CD4-positive, CD25-positive, alpha-beta regulatory T cell (primary cell): Measurements from ENCODE around the gene ERMARD. TPM values are rescaled to one million over a fixed set of nuclear protein-coding genes. Genes with fewer than 3 reads are reported as not detected.

Experiments
- ATAC-seq, 2 donors: fragments of 150-1000 bp; cut with Tn5 transposase; one replicate each; pipeline ENCODE4 v1.10.0; 2021; ENCODE audit warnings: low read depth in 2 of 2, moderate number of reproducible peaks in 2 of 2, moderate library complexity in 1 of 2
- DNase-seq, 3 donors: peaks; one replicate each; pipeline versions ENCODE4 v3.0.0 to v3.0.0-alpha.2; 2012 to 2022; ENCODE audit warnings: mixed read lengths in 1 of 3
- H3K27ac ChIP-seq: one replicate; pipeline ENCODE4 v1.7.0; 2013; ENCODE audit warnings: mild to moderate bottlenecking, low read length; ENCODE audit not compliant: insufficient read depth, poor library complexity, severe bottlenecking
- H3K27me3 ChIP-seq: one replicate; pipeline ENCODE4 v1.7.0; 2013; ENCODE audit warnings: low read length; ENCODE audit not compliant: control insufficient read depth, insufficient read depth
- H3K36me3 ChIP-seq: one replicate; pipeline ENCODE4 v1.7.0; 2013; ENCODE audit warnings: mild to moderate bottlenecking, low read length, moderate library complexity; ENCODE audit not compliant: control insufficient read depth, insufficient read depth
- H3K4me1 ChIP-seq: 2 replicates; pipeline ENCODE4 v1.7.0; 2013; ENCODE audit warnings: mild to moderate bottlenecking, low read length; ENCODE audit not compliant: insufficient read depth, control insufficient read depth, poor library complexity, severe bottlenecking
- H3K4me3 ChIP-seq: one replicate; pipeline ENCODE4 v1.7.0; 2013; ENCODE audit warnings: low read depth, mild to moderate bottlenecking, low read length, moderate library complexity
- H3K9me3 ChIP-seq, 2 experiments: 1 replicate in 1 of 2; 2 replicates in 1 of 2; pipeline ENCODE4 v1.7.0; 2013; ENCODE audit warnings: low read length in 2 of 2, mild to moderate bottlenecking in 1 of 2, moderate library complexity in 1 of 2; ENCODE audit not compliant: control insufficient read depth in 2 of 2
- H3K27ac Mint-ChIP-seq, 3 donors: one replicate each; pipeline ENCODE4 v1.8.0; 2020 to 2022; ENCODE audit warnings: mild to moderate bottlenecking in 3 of 3, mixed read lengths in 3 of 3, moderate library complexity in 2 of 3
- H3K27me3 Mint-ChIP-seq: one replicate; pipeline ENCODE4 v1.8.0; 2022; ENCODE audit warnings: mild to moderate bottlenecking, mixed read lengths
- H3K36me3 Mint-ChIP-seq: one replicate; pipeline ENCODE4 v1.8.0; 2020; ENCODE audit warnings: mixed read lengths
- H3K4me1 Mint-ChIP-seq, 4 donors: one replicate each; pipeline ENCODE4 v1.8.0; 2020 to 2022; ENCODE audit warnings: mixed read lengths in 4 of 4, mild to moderate bottlenecking in 1 of 4
- H3K4me3 Mint-ChIP-seq, 4 donors: one replicate each; pipeline ENCODE4 v1.8.0; 2020 to 2022; ENCODE audit warnings: mild to moderate bottlenecking in 4 of 4, mixed read lengths in 4 of 4, moderate library complexity in 3 of 4
- H3K9me3 Mint-ChIP-seq, 7 donors: one replicate each; pipeline ENCODE4 v1.8.0; 2020 to 2022; ENCODE audit warnings: mixed read lengths in 7 of 7, mild to moderate bottlenecking in 3 of 7, moderate library complexity in 2 of 7
- polyA plus RNA-seq, 4 donors: library from polyadenylated mRNA; unstranded; fragments of 300-500 nt; fragmentation: Illumina TruSeq; gene quantifications; one replicate each; pipeline ENCODE4 v1.2.3, GENCODE V29; 2021
- total RNA-seq: library from RNA; stranded (reverse); gene quantifications from one replicate; pipeline ENCODE4 v1.2.3, GENCODE V29; 2022

The ERMARD gene
- total and polyA plus RNA-seq, 5 donors from 2014 or later, result 12.4 to 27.3 (median 14.3) TPM

GRCh38 chr6:169812257-169812644 is 60.8 kb downstream of the ERMARD start:
- Mint-ChIP-seq H3K4me1 (peaks cover 0 to 11% (median 2%) of the 10 kb centered on the region in 4 donors), H3K27me3 (peaks cover 17% of the 10 kb centered on the region), H3K4me3 (no peak overlapping the region), H3K9me3 (peaks cover 0 to 6% (median 1%) of the 10 kb centered on the region in 7 donors), H3K36me3 (no peaks in the 10 kb centered on the region), H3K27ac (no peak overlapping the region)
- Histone ChIP-seq H3K27me3 (no peaks in the 10 kb centered on the region), H3K4me1 (no peaks in the 10 kb centered on the region), H3K9me3 (no peaks in the 10 kb centered on the region), H3K27ac (no peak overlapping the region), H3K4me3 (no peak overlapping the region), H3K36me3 (no peaks in the 10 kb centered on the region)
- DNase-seq, result no peak
- no peak for ATAC-seq

- peaks cover 24% of the 10 kb centered on the region for H3K27me3 Mint-ChIP-seq
- Histone ChIP-seq H3K4me1 (no peaks in the 10 kb centered on the region), H3K27me3 (no peaks in the 10 kb centered on the region), H3K27ac (no peak overlapping the region), H3K9me3 (no peaks in the 10 kb centered on the region), H3K36me3 (no peaks in the 10 kb centered on the region), H3K4me3 (no peak overlapping the region)
- peaks cover 0 to 7% (median 0%) of the 10 kb centered on the region in 4 donors for H3K4me1 Mint-ChIP-seq
- no peaks in the 10 kb centered on the region for H3K36me3 Mint-ChIP-seq
- H3K27ac Mint-ChIP-seq, result no peak overlapping the region
- ATAC-seq, result no peak
- no peak overlapping the region for H3K4me3 Mint-ChIP-seq
- DNase-seq, result no peak
- H3K9me3 Mint-ChIP-seq, result peaks cover 0 to 6% (median 3%) of the 10 kb centered on the region in 7 donors
Measured at GRCh38 chr6:169813969-169814368, 62.5 kb downstream of the ERMARD start.

GRCh38 chr6:169816054-169816453 is 64.6 kb downstream of the ERMARD start:
- Histone ChIP-seq H3K9me3 (no peaks in the 10 kb centered on the region), H3K4me1 (no peaks in the 10 kb centered on the region), H3K27ac (no peak overlapping the region), H3K27me3 (no peaks in the 10 kb centered on the region), H3K36me3 (no peaks in the 10 kb centered on the region), H3K4me3 (no peak overlapping the region)
- Mint-ChIP-seq H3K36me3 (no peaks in the 10 kb centered on the region), H3K4me3 (no peak overlapping the region), H3K9me3 (peaks cover 0 to 6% (median 3%) of the 10 kb centered on the region in 7 donors), H3K27ac (no peak overlapping the region), H3K27me3 (peaks cover 31% of the 10 kb centered on the region), H3K4me1 (no peaks in the 10 kb centered on the region)
- ATAC-seq (no peak), DNase-seq (no peak)

GRCh38 chr6:169816975-169817374 is 65.6 kb downstream of the ERMARD start:
- H3K4me1 Mint-ChIP-seq, result no peaks in the 10 kb centered on the region
- no peaks in the 10 kb centered on the region for H3K36me3 ChIP-seq
- DNase-seq, result no peak
- H3K9me3 Mint-ChIP-seq, result peaks cover 0 to 6% (median 3%) of the 10 kb centered on the region in 7 donors
- no peaks in the 10 kb centered on the region for H3K4me1 ChIP-seq
- no peaks in the 10 kb centered on the region for H3K36me3 Mint-ChIP-seq
- H3K27me3 Mint-ChIP-seq, result peaks cover 39% of the 10 kb centered on the region
- no peak overlapping the region for H3K27ac ChIP-seq
- H3K4me3 Mint-ChIP-seq, result no peak overlapping the region
- no peaks in the 10 kb centered on the region for H3K9me3 ChIP-seq
- no peak overlapping the region for H3K4me3 ChIP-seq
- H3K27ac Mint-ChIP-seq, result no peak overlapping the region
- H3K27me3 ChIP-seq, result no peaks in the 10 kb centered on the region
- no peak for ATAC-seq

- H3K27me3 Mint-ChIP-seq, result peaks cover 44% of the 10 kb centered on the region
- no peak overlapping the region for H3K27ac Mint-ChIP-seq
- no peaks in the 10 kb centered on the region for H3K4me1 Mint-ChIP-seq
- DNase-seq (no peak), ATAC-seq (no peak)
- Histone ChIP-seq H3K9me3 (no peaks in the 10 kb centered on the region), H3K4me3 (no peak overlapping the region), H3K4me1 (no peaks in the 10 kb centered on the region), H3K27ac (no peak overlapping the region), H3K27me3 (no peaks in the 10 kb centered on the region), H3K36me3 (no peaks in the 10 kb centered on the region)
- peaks cover 0 to 6% (median 3%) of the 10 kb centered on the region in 7 donors for H3K9me3 Mint-ChIP-seq
- H3K36me3 Mint-ChIP-seq, result no peaks in the 10 kb centered on the region
- H3K4me3 Mint-ChIP-seq, result no peak overlapping the region
Measured at GRCh38 chr6:169820358-169820757, 68.9 kb downstream of the ERMARD start.

GRCh38 chr6:169824021-169824420 is 72.6 kb downstream of the ERMARD start:
- H3K27me3 Mint-ChIP-seq, result peaks cover 32% of the 10 kb centered on the region
- no peaks in the 10 kb centered on the region for H3K4me1 ChIP-seq
- H3K4me3 ChIP-seq, result no peak overlapping the region
- ATAC-seq (no peak), DNase-seq (no peak)
- no peaks in the 10 kb centered on the region for H3K4me1 Mint-ChIP-seq
- H3K36me3 ChIP-seq, result no peaks in the 10 kb centered on the region
- H3K27ac Mint-ChIP-seq, result no peak overlapping the region
- no peak overlapping the region for H3K4me3 Mint-ChIP-seq
- no peak overlapping the region for H3K27ac ChIP-seq
- peaks cover 0 to 5% (median 1%) of the 10 kb centered on the region in 7 donors for H3K9me3 Mint-ChIP-seq
- H3K36me3 Mint-ChIP-seq, result no peaks in the 10 kb centered on the region
- no peaks in the 10 kb centered on the region for H3K27me3 ChIP-seq
- no peaks in the 10 kb centered on the region for H3K9me3 ChIP-seq

GRCh38 chr6:169824848-169825557 is 73.6 kb downstream of the ERMARD start:
- H3K27me3 Mint-ChIP-seq, result peaks cover 36% of the 10 kb centered on the region
- Histone ChIP-seq H3K4me1 (no peaks in the 10 kb centered on the region), H3K36me3 (no peaks in the 10 kb centered on the region), H3K9me3 (no peaks in the 10 kb centered on the region), H3K4me3 (no peak overlapping the region), H3K27ac (no peak overlapping the region), H3K27me3 (no peaks in the 10 kb centered on the region)
- H3K27ac Mint-ChIP-seq, result no peak overlapping the region
- H3K4me1 Mint-ChIP-seq, result no peaks in the 10 kb centered on the region
- no peak overlapping the region for H3K4me3 Mint-ChIP-seq
- ATAC-seq, result no peak
- peaks cover 0 to 5% (median 1%) of the 10 kb centered on the region in 7 donors for H3K9me3 Mint-ChIP-seq
- no peak for DNase-seq
- no peaks in the 10 kb centered on the region for H3K36me3 Mint-ChIP-seq
